T-helper 2 cell treated with Interferon-gamma antibody and Interleukin-4, amounts not matched to agents 5 μg/mL and 100 μg/mL, for 36 hours (primary cell): ENCODE data around the gene IL1RAPL1.
"Not testable (repeated sequence)": the region's sequence is repeated elsewhere in the genome, so short reads cannot be mapped to it uniquely, and the experiment has no call there.

Experiments
- DNase-seq: peaks from one replicate; pipeline ENCODE4 v3.0.0; 2021; ENCODE audit warnings: low spot score
- H3K27ac Mint-ChIP-seq: one replicate; pipeline ENCODE4 v1.8.0; 2021; ENCODE audit warnings: mild to moderate bottlenecking, mixed read lengths
- H3K27me3 Mint-ChIP-seq: one replicate; pipeline ENCODE4 v1.8.0; 2021; ENCODE audit warnings: low read depth, mixed read lengths
- H3K36me3 Mint-ChIP-seq: one replicate; pipeline ENCODE4 v1.8.0; 2021; ENCODE audit warnings: low read depth, mixed read lengths
- H3K4me1 Mint-ChIP-seq: one replicate; pipeline ENCODE4 v1.8.0; 2021; ENCODE audit warnings: low read depth, mixed read lengths
- H3K4me3 Mint-ChIP-seq: one replicate; pipeline ENCODE4 v1.8.0; 2022; ENCODE audit warnings: mild to moderate bottlenecking, moderate library complexity, mixed read lengths
- H3K9me3 Mint-ChIP-seq: one replicate; pipeline ENCODE4 v1.8.0; 2021; ENCODE audit warnings: mixed read lengths

The IL1RAPL1 gene

GRCh38 chrX:28756647-28757046 is 169.4 kb downstream of the IL1RAPL1 start:
- H3K27ac Mint-ChIP-seq, result no peak overlapping the region
- no peak overlapping the region for H3K4me3 Mint-ChIP-seq
- DNase-seq, result no peak
- no peaks in the 10 kb centered on the region for H3K27me3 Mint-ChIP-seq
- no peaks in the 10 kb centered on the region for H3K4me1 Mint-ChIP-seq
- no peaks in the 10 kb centered on the region for H3K36me3 Mint-ChIP-seq
- H3K9me3 Mint-ChIP-seq, result peaks cover 8% of the 10 kb centered on the region

- H3K9me3 Mint-ChIP-seq, result peaks cover 8% of the 10 kb centered on the region
- H3K36me3 Mint-ChIP-seq, result no peaks in the 10 kb centered on the region
- DNase-seq, result no peak
These were observed 170.0 kb downstream of the IL1RAPL1 start for GRCh38 chrX:28757290-28757689.

GRCh38 chrX:28766561-28766960 is 179.3 kb downstream of the IL1RAPL1 start:
- H3K36me3 Mint-ChIP-seq, H3K27me3 Mint-ChIP-seq, H3K4me3 Mint-ChIP-seq, H3K27ac Mint-ChIP-seq, H3K9me3 Mint-ChIP-seq, H3K4me1 Mint-ChIP-seq, DNase-seq: not testable (repeated sequence)

More at GRCh38 chrX:28757290-28757689, 170.0 kb downstream of the IL1RAPL1 start:
- Mint-ChIP-seq H3K27ac (no peak overlapping the region), H3K4me1 (no peaks in the 10 kb centered on the region), H3K27me3 (no peaks in the 10 kb centered on the region), H3K4me3 (no peak overlapping the region)

GRCh38 chrX:28773807-28774206 is 186.6 kb downstream of the IL1RAPL1 start:
- DNase-seq, result no peak
- H3K4me3 Mint-ChIP-seq, result no peak overlapping the region
- H3K27ac Mint-ChIP-seq, result no peak overlapping the region
- no peaks in the 10 kb centered on the region for H3K4me1 Mint-ChIP-seq
- no peaks in the 10 kb centered on the region for H3K9me3 Mint-ChIP-seq
- H3K27me3 Mint-ChIP-seq, result no peaks in the 10 kb centered on the region
- H3K36me3 Mint-ChIP-seq, result no peaks in the 10 kb centered on the region

- H3K4me1 Mint-ChIP-seq, result no peaks in the 10 kb centered on the region
- no peak for DNase-seq
- no peaks in the 10 kb centered on the region for H3K36me3 Mint-ChIP-seq
- no peaks in the 10 kb centered on the region for H3K27me3 Mint-ChIP-seq
- no peak overlapping the region for H3K4me3 Mint-ChIP-seq
- no peak overlapping the region for H3K27ac Mint-ChIP-seq
- no peaks in the 10 kb centered on the region for H3K9me3 Mint-ChIP-seq
These were observed 200.0 kb downstream of the IL1RAPL1 start for GRCh38 chrX:28787206-28787605.

- H3K27me3 Mint-ChIP-seq, DNase-seq, H3K4me3 Mint-ChIP-seq, H3K4me1 Mint-ChIP-seq, H3K27ac Mint-ChIP-seq, H3K36me3 Mint-ChIP-seq: not testable (repeated sequence)
- H3K9me3 Mint-ChIP-seq, result peaks cover 18% of the 10 kb centered on the region
These were observed 213.4 kb downstream of the IL1RAPL1 start for GRCh38 chrX:28800671-28801070.

GRCh38 chrX:28802625-28803024 is 215.4 kb downstream of the IL1RAPL1 start:
- no peak for DNase-seq
- Mint-ChIP-seq H3K27ac (no peak overlapping the region), H3K4me3 (no peak overlapping the region), H3K9me3 (peaks cover 18% of the 10 kb centered on the region), H3K27me3 (no peaks in the 10 kb centered on the region), H3K4me1 (no peaks in the 10 kb centered on the region), H3K36me3 (no peaks in the 10 kb centered on the region)

GRCh38 chrX:28835991-28836390 is 248.7 kb downstream of the IL1RAPL1 start:
- Mint-ChIP-seq H3K27me3 (no peaks in the 10 kb centered on the region), H3K36me3 (no peaks in the 10 kb centered on the region), H3K27ac (no peak overlapping the region), H3K4me3 (no peak overlapping the region), H3K9me3 (peaks cover 7% of the 10 kb centered on the region), H3K4me1 (no peaks in the 10 kb centered on the region)
- no peak for DNase-seq

- Mint-ChIP-seq H3K27me3 (no peaks in the 10 kb centered on the region), H3K27ac (no peak overlapping the region), H3K36me3 (no peaks in the 10 kb centered on the region), H3K9me3 (peaks cover 4% of the 10 kb centered on the region), H3K4me3 (no peak overlapping the region), H3K4me1 (no peaks in the 10 kb centered on the region)
- no peak for DNase-seq
These were observed 256.6 kb downstream of the IL1RAPL1 start for GRCh38 chrX:28843817-28844216.

GRCh38 chrX:28847423-28847822 is 260.2 kb downstream of the IL1RAPL1 start:
- Mint-ChIP-seq H3K4me3 (no peak overlapping the region), H3K27me3 (no peaks in the 10 kb centered on the region), H3K9me3 (peaks cover 4% of the 10 kb centered on the region), H3K27ac (no peak overlapping the region), H3K4me1 (no peaks in the 10 kb centered on the region), H3K36me3 (no peaks in the 10 kb centered on the region)
- DNase-seq, result no peak

- H3K9me3 Mint-ChIP-seq, result peaks cover 4% of the 10 kb centered on the region
- no peaks in the 10 kb centered on the region for H3K27me3 Mint-ChIP-seq
- DNase-seq, result no peak
- no peaks in the 10 kb centered on the region for H3K4me1 Mint-ChIP-seq
- no peak overlapping the region for H3K27ac Mint-ChIP-seq
- no peak overlapping the region for H3K4me3 Mint-ChIP-seq
- no peaks in the 10 kb centered on the region for H3K36me3 Mint-ChIP-seq
These were observed 261.5 kb downstream of the IL1RAPL1 start for GRCh38 chrX:28848707-28849106.

GRCh38 chrX:28850955-28851354 is 263.7 kb downstream of the IL1RAPL1 start:
- H3K27me3 Mint-ChIP-seq, result no peaks in the 10 kb centered on the region
- H3K4me3 Mint-ChIP-seq, result no peak overlapping the region

GRCh38 chrX:28851871-28852270 is 264.6 kb downstream of the IL1RAPL1 start:
- peaks cover 12% of the 10 kb centered on the region for H3K9me3 Mint-ChIP-seq
- no peaks in the 10 kb centered on the region for H3K27me3 Mint-ChIP-seq
- H3K36me3 Mint-ChIP-seq, result no peaks in the 10 kb centered on the region
- H3K27ac Mint-ChIP-seq, result no peak overlapping the region
- DNase-seq, result no peak
- H3K4me3 Mint-ChIP-seq, result no peak overlapping the region
- no peaks in the 10 kb centered on the region for H3K4me1 Mint-ChIP-seq

More at GRCh38 chrX:28850955-28851354, 263.7 kb downstream of the IL1RAPL1 start:
- H3K27ac Mint-ChIP-seq, result no peak overlapping the region
- H3K4me1 Mint-ChIP-seq, result no peaks in the 10 kb centered on the region
- peaks cover 12% of the 10 kb centered on the region for H3K9me3 Mint-ChIP-seq
- no peaks in the 10 kb centered on the region for H3K36me3 Mint-ChIP-seq
- DNase-seq, result no peak

- H3K27me3 Mint-ChIP-seq, result no peaks in the 10 kb centered on the region
- H3K36me3 Mint-ChIP-seq, result no peaks in the 10 kb centered on the region
- no peak overlapping the region for H3K27ac Mint-ChIP-seq
- no peak overlapping the region for H3K4me3 Mint-ChIP-seq
- no peaks in the 10 kb centered on the region for H3K4me1 Mint-ChIP-seq
- DNase-seq, result no peak
- peaks cover 8% of the 10 kb centered on the region for H3K9me3 Mint-ChIP-seq
These were observed 267.4 kb downstream of the IL1RAPL1 start for GRCh38 chrX:28854637-28855036.

- Mint-ChIP-seq H3K36me3 (no peaks in the 10 kb centered on the region), H3K27me3 (no peaks in the 10 kb centered on the region), H3K27ac (no peak overlapping the region), H3K4me3 (no peak overlapping the region), H3K9me3 (no peaks in the 10 kb centered on the region), H3K4me1 (no peaks in the 10 kb centered on the region)
- no peak for DNase-seq
These were observed 289.2 kb downstream of the IL1RAPL1 start for GRCh38 chrX:28876408-28876807.
